Measurements from ENCODE around the gene SAYSD1. TPM values are rescaled to one million over a fixed set of nuclear protein-coding genes. Genes with fewer than 3 reads are reported as not detected.

Gene SAYSD1
- total RNA-seq, 1 experiment from 2014 or later, result 9.4 TPM

- no peak overlapping the region for H2AFZ ChIP-seq (ENCODE audit: low read length)
- Mint-ChIP-seq H3K4me1 (peaks cover 0 to 4% of the 10 kb centered on the region in 2 experiments; a peak in 1 of 4 replicates), H3K9me3 (no peaks in the 10 kb centered on the region), H3K27me3 (ENCODE audit: low read depth) (peaks cover 5% of the 10 kb centered on the region), H3K4me3 (no peak overlapping the region), H3K27ac (no peak overlapping the region), H3K36me3 (ENCODE audit: insufficient read depth in 1 of 3, low read depth in 3 of 3) (no peaks in the 10 kb centered on the region)
- H3K4me2 ChIP-seq (ENCODE audit: insufficient read depth, insufficient read length, low read length), result no peak overlapping the region
- no peak overlapping the region for H4K91ac ChIP-seq (ENCODE audit: insufficient read length, low read depth, low read length)
- no peaks in the 10 kb centered on the region for H3K79me1 ChIP-seq (ENCODE audit: insufficient read depth, low read depth, low read length, poor library complexity, severe bottlenecking)
- H3K56ac ChIP-seq (ENCODE audit: insufficient read length, low read depth, low read length), result no peak overlapping the region
- H3K79me2 ChIP-seq (ENCODE audit: insufficient read depth, low read length), result no peaks in the 10 kb centered on the region
- H3K23ac ChIP-seq (ENCODE audit: insufficient read length, low read depth, low read length), result no peak overlapping the region
- no peak overlapping the region for H4K8ac ChIP-seq (replicated peaks; ENCODE audit: insufficient read length, low read depth, low read length)
- no peak overlapping the region for H3K4ac ChIP-seq (ENCODE audit: low read depth, low read length)
- no peak for TF ChIP-seq CTCF (conservative IDR thresholded peaks at IDR 0.05)
- H3K14ac ChIP-seq (ENCODE audit: insufficient read depth, low read length), result no peak overlapping the region
- H2AK5ac ChIP-seq (ENCODE audit: insufficient read length, low read length), result no peak overlapping the region
- H2BK20ac ChIP-seq (ENCODE audit: low read depth, low read length, poor library complexity, severe bottlenecking), result no peak overlapping the region
- DNase-seq, result no peak
- H2BK15ac ChIP-seq (ENCODE audit: low read depth, low read length), result no peak overlapping the region
- no peak overlapping the region for H2BK5ac ChIP-seq (ENCODE audit: insufficient read length, low read length)
- no peak overlapping the region for H3K18ac ChIP-seq (ENCODE audit: insufficient read length, low read depth, low read length)
- H3K4me1 ChIP-seq (ENCODE audit: insufficient read depth, low read length), result no peaks in the 10 kb centered on the region
- H3T11ph ChIP-seq (ENCODE audit: low read length), result no peak overlapping the region
- H4K5ac ChIP-seq (ENCODE audit: insufficient read length, low read depth, low read length), result no peak overlapping the region
- H3K27ac ChIP-seq (ENCODE audit: insufficient read length, low read depth, low read length), result no peak overlapping the region
- H3K9ac ChIP-seq (ENCODE audit: extremely low read depth, insufficient read length, low read length), result no peak overlapping the region
- H4K20me1 ChIP-seq (ENCODE audit: control insufficient read depth, insufficient read depth, insufficient read length), result no peaks in the 10 kb centered on the region
- no peaks in the 10 kb centered on the region for H3K9me3 ChIP-seq (ENCODE audit: control insufficient read depth, low read depth, low read length)
- H2BK12ac ChIP-seq (ENCODE audit: insufficient read length, low read depth, low read length), result no peak overlapping the region
- no peak overlapping the region for H2BK120ac ChIP-seq (ENCODE audit: low read depth, low read length, poor library complexity, severe bottlenecking)
- no peaks in the 10 kb centered on the region for H3K27me3 ChIP-seq (ENCODE audit: insufficient read depth, low read length)
- no CpG with 5 or more reads among the region's 5 CpGs for WGBS (ENCODE audit: extremely low coverage, insufficient read length, low lambda C conversion rate)
- H3K23me2 ChIP-seq (ENCODE audit: insufficient read length, low read depth, low read length, poor library complexity, severe bottlenecking), result no peaks in the 10 kb centered on the region
Measured at GRCh38 chr6:39152262-39152661, 37.3 kb upstream of the SAYSD1 start.

All from H9 (cell line).